ENCODE measurements around the gene LIPJ.

DNA sequence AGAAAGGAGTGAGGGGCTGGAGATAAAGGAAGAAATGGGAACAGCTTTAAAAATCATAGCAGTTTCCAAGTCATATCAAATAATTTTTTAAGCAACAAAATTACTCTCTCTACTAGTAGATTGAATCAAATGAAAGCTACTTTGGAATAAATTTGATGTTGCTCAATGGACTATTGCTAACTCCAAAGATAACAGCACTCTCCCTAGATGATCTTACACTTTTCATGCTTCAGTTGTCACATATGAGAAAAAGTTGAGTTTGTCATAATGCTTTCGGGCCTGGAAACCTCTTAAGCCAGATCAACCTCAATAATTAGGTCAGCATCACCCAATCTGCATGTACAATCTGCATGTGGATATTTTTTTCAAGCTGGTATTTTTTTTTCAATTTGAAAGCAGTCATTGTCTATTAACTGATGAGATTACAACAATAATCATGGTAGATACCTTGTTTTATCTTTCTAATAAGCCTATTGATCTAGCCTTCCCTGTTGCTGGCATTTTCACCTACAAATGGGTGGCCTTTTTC lies 31.3 kb downstream of the LIPJ start:
- no peak for TF ChIP-seq POLR2A (IDR thresholded peaks at IDR 0.05)
- no peak for TF ChIP-seq POLR2AphosphoS5 (IDR thresholded peaks at IDR 0.05; ENCODE audit: insufficient read depth in 1 of 2, low read depth in 1 of 2)
